Neural cell (in vitro differentiated cells): ENCODE results near the gene BRSK2.

Experiments used
- EZH2 ChIP-seq: fragments of 200-600, 300-800 bp; shearing (Covaris generic), sonication (generic); IDR thresholded peaks from 2 replicates; pipeline ENCODE4 v1.6.1; 2014; ENCODE audit warnings: antibody characterized with exemption, low read length, borderline replicate concordance, mild to moderate bottlenecking; ENCODE audit not compliant: insufficient read depth, poor library complexity, severe bottlenecking
- POLR2AphosphoS5 ChIP-seq: IDR thresholded peaks from 2 replicates; pipeline ENCODE4 v1.6.1; 2012
- RAD21 ChIP-seq: fragments of 450-650 bp; conservative IDR thresholded peaks from 2 replicates; pipeline ENCODE4 v1.6.1; 2014; ENCODE audit warnings: antibody characterized with exemption, mild to moderate bottlenecking, moderate library complexity
- TAF1 ChIP-seq: IDR thresholded peaks from 2 replicates; pipeline ENCODE4 v1.6.1; 2012; ENCODE audit warnings: low read depth
- TF ChIP-seq, protein P1 (sequence below): fragments of 450-650 bp; IDR thresholded peaks from 2 replicates; pipeline ENCODE4 v1.5.1; 2014; ENCODE audit warnings: antibody characterized with exemption, mild to moderate bottlenecking, moderate library complexity; ENCODE audit not compliant: poor library complexity, severe bottlenecking
- TF ChIP-seq, protein P2 (sequence below): IDR thresholded peaks from 2 replicates; pipeline ENCODE4 v1.6.1; 2012; ENCODE audit warnings: borderline replicate concordance

DNA sequence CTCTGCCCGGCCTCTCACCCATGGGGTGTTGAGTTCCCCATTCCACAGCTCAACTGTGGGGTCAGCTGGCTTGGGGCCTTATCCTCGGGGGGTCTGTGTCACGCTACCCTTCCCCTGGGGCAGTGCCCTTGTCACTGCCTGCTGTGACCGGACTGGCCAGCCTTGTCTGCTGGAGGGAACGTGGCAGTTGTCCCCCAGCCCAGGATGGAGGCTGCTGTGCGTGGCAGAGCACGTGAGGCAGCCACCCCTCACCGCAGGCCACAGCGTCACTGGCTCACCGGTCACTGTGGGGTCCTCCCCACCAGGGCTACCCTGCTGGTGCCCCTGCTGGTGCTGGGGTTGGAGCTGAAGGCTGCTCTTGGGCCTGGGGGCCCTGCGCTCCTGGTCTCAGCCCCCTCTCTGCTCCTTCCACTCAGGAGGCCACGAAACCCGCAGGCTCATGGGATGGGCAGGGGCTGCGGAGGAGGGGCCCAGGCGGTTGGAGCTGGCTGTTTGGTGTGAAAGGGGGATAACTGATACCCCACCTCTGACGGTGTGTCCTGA lies 13.4 kb downstream of the BRSK2 start:
- TF ChIP-seq, protein P1, sequence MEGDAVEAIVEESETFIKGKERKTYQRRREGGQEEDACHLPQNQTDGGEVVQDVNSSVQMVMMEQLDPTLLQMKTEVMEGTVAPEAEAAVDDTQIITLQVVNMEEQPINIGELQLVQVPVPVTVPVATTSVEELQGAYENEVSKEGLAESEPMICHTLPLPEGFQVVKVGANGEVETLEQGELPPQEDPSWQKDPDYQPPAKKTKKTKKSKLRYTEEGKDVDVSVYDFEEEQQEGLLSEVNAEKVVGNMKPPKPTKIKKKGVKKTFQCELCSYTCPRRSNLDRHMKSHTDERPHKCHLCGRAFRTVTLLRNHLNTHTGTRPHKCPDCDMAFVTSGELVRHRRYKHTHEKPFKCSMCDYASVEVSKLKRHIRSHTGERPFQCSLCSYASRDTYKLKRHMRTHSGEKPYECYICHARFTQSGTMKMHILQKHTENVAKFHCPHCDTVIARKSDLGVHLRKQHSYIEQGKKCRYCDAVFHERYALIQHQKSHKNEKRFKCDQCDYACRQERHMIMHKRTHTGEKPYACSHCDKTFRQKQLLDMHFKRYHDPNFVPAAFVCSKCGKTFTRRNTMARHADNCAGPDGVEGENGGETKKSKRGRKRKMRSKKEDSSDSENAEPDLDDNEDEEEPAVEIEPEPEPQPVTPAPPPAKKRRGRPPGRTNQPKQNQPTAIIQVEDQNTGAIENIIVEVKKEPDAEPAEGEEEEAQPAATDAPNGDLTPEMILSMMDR: no peak
- no peak for TF ChIP-seq POLR2AphosphoS5
- no peak for TF ChIP-seq EZH2
- TF ChIP-seq RAD21: no peak
- TF ChIP-seq TAF1: no peak
- TF ChIP-seq, protein P2, sequence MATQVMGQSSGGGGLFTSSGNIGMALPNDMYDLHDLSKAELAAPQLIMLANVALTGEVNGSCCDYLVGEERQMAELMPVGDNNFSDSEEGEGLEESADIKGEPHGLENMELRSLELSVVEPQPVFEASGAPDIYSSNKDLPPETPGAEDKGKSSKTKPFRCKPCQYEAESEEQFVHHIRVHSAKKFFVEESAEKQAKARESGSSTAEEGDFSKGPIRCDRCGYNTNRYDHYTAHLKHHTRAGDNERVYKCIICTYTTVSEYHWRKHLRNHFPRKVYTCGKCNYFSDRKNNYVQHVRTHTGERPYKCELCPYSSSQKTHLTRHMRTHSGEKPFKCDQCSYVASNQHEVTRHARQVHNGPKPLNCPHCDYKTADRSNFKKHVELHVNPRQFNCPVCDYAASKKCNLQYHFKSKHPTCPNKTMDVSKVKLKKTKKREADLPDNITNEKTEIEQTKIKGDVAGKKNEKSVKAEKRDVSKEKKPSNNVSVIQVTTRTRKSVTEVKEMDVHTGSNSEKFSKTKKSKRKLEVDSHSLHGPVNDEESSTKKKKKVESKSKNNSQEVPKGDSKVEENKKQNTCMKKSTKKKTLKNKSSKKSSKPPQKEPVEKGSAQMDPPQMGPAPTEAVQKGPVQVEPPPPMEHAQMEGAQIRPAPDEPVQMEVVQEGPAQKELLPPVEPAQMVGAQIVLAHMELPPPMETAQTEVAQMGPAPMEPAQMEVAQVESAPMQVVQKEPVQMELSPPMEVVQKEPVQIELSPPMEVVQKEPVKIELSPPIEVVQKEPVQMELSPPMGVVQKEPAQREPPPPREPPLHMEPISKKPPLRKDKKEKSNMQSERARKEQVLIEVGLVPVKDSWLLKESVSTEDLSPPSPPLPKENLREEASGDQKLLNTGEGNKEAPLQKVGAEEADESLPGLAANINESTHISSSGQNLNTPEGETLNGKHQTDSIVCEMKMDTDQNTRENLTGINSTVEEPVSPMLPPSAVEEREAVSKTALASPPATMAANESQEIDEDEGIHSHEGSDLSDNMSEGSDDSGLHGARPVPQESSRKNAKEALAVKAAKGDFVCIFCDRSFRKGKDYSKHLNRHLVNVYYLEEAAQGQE: no peak
